Amniotic stem cell (primary cell): Measurements from ENCODE around the gene IGFBP4.

Experiments
- DNase-seq: peaks from one replicate; lab custom pipeline; 2025; lab: John Stamatoyannopoulos, UW

Gene IGFBP4

GRCh38 chr17:40432864-40433528 lies 10.3 kb upstream of the IGFBP4 start:
- DNase-seq = no peak

GRCh38 chr17:40433551-40434415 lies 9.5 kb upstream of the IGFBP4 start:
- no peak for DNase-seq

GRCh38 chr17:40436636-40437035 lies 6.6 kb upstream of the IGFBP4 start:
- DNase-seq = no peak

GRCh38 chr17:40437095-40437732 lies 6.0 kb upstream of the IGFBP4 start:
- no peak for DNase-seq

- no peak for DNase-seq
Observed at GRCh38 chr17:40440166-40440565, 3.1 kb upstream of the IGFBP4 start.

GRCh38 chr17:40442392-40443195 lies 656 bp upstream of the IGFBP4 start:
- no peak for DNase-seq

- DNase-seq = no peak
Observed at GRCh38 chr17:40443988-40444899, 994 bp downstream of the IGFBP4 start.

- no peak for DNase-seq
Observed at GRCh38 chr17:40445751-40446468, 2.7 kb downstream of the IGFBP4 start.

- DNase-seq = no peak
Observed at GRCh38 chr17:40447148-40447644, 3.9 kb downstream of the IGFBP4 start.

GRCh38 chr17:40447806-40448205 lies 4.6 kb downstream of the IGFBP4 start:
- no peak for DNase-seq

- DNase-seq = no peak
Observed at GRCh38 chr17:40448213-40448638, 5.0 kb downstream of the IGFBP4 start.

- no peak for DNase-seq
Observed at GRCh38 chr17:40448639-40449261, 5.5 kb downstream of the IGFBP4 start.

- DNase-seq = no peak
Observed at GRCh38 chr17:40450175-40450574, 6.9 kb downstream of the IGFBP4 start.

- DNase-seq = peak; percentile 71
Observed at GRCh38 chr17:40451420-40451819, 8.2 kb downstream of the IGFBP4 start.

- DNase-seq = peak; percentile 69
Observed at GRCh38 chr17:40452216-40452787, 9.1 kb downstream of the IGFBP4 start.

GRCh38 chr17:40452921-40453378 lies 9.7 kb downstream of the IGFBP4 start:
- no peak for DNase-seq

- DNase-seq = no peak
Observed at GRCh38 chr17:40453881-40454612, 10.8 kb downstream of the IGFBP4 start.

GRCh38 chr17:40454613-40454995 lies 11.4 kb downstream of the IGFBP4 start:
- DNase-seq = no peak
